Fibroblast of villous mesenchyme (primary cell): Measurements from ENCODE around the gene TPCN1. TPM values are rescaled to one million over a fixed set of nuclear protein-coding genes. Genes with fewer than 3 reads are reported as not detected.

Source experiments
- DNase-seq: peaks from one replicate; pipeline ENCODE4 v3.0.0-alpha.2; 2010; ENCODE audit warnings: low read depth
- H3K4me3 ChIP-seq: 2 replicates; pipeline ENCODE4 v1.5.1; 2011; ENCODE audit warnings: low read depth, mild to moderate bottlenecking, low read length
- total RNA-seq: library from RNA; depleted of rRNA; stranded (reverse); fragments of >200 nt; gene quantifications from 2 replicates; pipeline ENCODE4 v1.2.3, GENCODE V29; 2012
- TF ChIP-seq, protein P1 (sequence below): IDR thresholded peaks from 2 replicates; pipeline ENCODE4 v1.5.1; 2012; ENCODE audit warnings: low read depth, mild to moderate bottlenecking, low read length; ENCODE audit not compliant: insufficient read depth

TPCN1 gene
- total RNA-seq, 1 donor: 25.9 TPM

DNA sequence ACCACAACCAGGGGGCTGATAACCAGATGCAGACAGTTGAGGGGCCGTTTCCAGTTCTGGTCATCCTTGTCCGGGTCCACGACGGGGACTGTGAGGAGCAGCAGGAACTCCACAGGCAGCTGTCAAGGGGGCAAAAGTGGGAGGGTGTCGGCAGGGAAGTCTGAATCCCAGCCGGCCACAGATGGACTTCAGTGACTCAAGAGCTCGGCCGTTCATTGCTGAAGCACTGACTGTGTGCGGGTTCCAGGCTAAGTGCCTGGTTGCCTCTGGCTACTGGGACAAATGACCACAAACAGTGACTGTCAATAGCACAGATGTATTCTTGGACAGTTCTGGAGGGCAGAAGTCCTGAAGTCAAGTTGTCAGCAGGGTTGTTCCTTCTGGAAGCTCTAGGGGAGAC, 94.1 kb downstream of the TPCN1 start:
- TF ChIP-seq, protein P1, sequence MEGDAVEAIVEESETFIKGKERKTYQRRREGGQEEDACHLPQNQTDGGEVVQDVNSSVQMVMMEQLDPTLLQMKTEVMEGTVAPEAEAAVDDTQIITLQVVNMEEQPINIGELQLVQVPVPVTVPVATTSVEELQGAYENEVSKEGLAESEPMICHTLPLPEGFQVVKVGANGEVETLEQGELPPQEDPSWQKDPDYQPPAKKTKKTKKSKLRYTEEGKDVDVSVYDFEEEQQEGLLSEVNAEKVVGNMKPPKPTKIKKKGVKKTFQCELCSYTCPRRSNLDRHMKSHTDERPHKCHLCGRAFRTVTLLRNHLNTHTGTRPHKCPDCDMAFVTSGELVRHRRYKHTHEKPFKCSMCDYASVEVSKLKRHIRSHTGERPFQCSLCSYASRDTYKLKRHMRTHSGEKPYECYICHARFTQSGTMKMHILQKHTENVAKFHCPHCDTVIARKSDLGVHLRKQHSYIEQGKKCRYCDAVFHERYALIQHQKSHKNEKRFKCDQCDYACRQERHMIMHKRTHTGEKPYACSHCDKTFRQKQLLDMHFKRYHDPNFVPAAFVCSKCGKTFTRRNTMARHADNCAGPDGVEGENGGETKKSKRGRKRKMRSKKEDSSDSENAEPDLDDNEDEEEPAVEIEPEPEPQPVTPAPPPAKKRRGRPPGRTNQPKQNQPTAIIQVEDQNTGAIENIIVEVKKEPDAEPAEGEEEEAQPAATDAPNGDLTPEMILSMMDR: no peak
- no peak overlapping the region for H3K4me3 ChIP-seq
- no peak for DNase-seq

DNA sequence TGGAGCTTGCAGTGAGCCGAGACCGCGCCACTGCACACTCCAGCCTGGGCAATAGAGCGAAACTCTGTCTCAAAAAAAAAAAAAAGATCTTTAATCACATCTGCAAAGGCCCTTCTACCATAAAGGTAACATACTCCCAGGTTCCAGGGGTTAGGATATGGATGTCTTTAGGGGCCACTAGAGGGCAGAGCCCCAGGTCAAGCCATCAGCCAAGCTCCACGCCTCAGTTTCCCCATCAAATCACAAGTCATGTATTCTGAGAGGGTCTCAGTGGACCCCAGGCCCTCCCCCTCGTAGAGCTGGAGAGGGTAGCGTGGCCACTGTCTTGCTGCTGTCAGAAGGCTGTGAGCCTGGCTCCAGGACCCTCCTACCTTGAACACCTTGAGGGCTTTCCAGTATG, 94.9 kb downstream of the TPCN1 start:
- TF ChIP-seq, protein P1: no peak
- no peak overlapping the region for H3K4me3 ChIP-seq
- no peak for DNase-seq

DNA sequence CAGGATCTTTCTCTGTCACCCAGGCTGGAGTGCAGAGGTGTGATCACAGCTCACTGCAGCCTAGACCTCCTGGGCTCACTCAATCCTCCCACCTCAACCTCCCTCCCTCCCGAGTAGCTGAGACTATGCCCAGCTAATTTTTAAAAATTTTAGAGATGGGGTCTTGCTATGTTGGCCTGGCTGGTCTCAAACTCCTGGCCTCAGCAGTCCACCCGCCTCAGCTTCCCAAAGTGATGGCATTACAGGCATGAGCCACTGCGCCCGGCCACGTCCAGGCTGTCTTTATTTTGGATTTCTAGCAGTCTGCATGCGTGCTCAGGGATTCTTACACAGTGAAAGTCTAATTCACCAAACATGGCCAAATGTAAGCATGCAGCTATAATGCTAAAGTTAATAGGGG, 95.9 kb downstream of the TPCN1 start:
- no peak for DNase-seq
- H3K4me3 ChIP-seq: no peak overlapping the region
- TF ChIP-seq, protein P1: no peak

DNA sequence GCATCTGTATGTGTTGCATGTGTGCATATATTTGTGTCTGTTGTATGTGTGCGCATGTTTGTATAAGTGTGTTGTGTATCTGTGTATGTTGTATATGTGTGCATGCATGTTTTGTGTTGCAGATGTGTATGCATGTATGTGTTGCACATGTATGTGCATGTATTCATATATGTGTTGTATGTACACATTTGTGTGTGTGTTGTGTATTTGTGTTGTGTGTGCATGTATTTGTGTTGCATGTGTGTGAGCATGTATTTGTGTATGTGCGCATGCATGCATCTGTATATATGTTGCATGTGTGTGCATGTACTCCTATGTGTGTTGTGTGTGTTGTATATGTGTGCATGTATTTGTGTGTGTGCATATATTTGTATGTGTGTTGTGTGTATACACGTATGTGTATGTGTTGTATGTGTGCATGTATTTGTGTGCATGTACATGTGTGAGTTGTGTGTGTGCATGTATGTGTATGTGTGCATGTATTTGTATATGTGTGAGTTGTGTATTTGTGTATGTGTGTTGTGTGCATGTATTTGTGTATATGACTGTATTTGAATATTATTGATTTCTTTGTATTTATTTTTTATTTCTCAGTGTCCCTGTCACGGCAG, 96.9 kb downstream of the TPCN1 start:
- TF ChIP-seq, protein P1: no peak
- DNase-seq: no peak
- H3K4me3 ChIP-seq: no peak overlapping the region

DNA sequence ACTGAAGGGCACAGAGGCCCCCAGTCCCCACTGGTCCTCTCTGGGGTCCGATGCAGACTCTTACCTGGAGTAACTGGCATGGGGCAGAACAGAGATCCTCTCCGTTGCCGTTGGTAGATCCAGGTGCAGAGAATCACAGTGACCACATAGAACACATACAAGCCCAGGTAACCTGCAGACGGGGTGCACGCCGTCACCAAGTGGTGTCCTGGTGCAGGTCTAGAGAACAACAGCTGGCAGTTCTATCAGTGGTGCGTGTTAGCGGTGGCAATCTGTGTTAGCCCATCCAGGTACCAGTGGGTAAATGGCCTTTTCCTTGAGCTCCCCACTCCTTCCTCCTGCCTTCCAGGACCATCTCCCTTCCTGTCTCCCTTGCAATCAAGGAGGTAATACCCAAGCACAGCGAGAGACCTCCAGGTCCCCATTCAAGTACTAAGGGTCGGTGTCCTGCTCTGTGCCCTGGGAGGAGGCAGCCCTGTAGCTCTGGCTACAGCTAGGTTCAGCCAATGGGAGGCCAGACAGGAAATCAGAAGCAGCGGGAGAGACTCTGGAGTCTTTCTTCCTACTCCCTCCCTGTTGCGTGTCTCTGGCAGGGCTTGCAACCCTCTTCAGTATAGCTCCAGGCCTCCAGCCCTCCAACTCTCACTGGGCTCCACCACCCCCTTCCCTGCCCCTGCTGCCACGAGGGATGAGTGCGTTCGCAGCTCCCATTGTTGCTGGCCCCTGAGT, 97.8 kb downstream of the TPCN1 start:
- no peak overlapping the region for H3K4me3 ChIP-seq
- DNase-seq: no peak
- TF ChIP-seq, protein P1: no peak

DNA sequence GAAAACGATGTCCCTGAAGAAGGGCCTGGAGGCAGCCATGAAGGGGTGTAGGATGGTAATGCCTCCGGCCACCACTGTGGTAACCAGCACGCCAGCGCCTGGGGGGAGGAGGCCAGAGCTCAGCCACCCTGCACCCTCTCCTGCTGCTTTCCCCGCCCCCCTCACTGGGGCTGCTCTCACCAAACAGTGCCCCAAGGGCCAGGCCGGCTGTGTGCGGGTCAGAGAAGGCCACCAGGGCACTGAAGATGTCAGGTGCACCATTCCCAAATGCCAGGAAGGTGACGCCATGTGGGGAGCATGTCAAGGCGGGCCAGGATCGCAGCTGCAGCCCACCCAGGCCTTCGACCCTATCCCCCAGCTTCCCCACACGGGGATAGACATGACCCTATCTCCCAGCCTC, 99.1 kb downstream of the TPCN1 start:
- H3K4me3 ChIP-seq: no peak overlapping the region
- TF ChIP-seq, protein P1: no peak
- DNase-seq: no peak
